Bone marrow (tissue), 2 donors: ENCODE data around the gene SPG11.
A peak's percentile ranks its signal among the peaks of the same experiment; 100 is the strongest.
"Not testable (repeated sequence)": the region's sequence is repeated elsewhere in the genome, so short reads cannot be mapped to it uniquely, and the experiment has no call there.

ENCODE experiments used
- DNase-seq, 2 donors: peaks; one replicate each; lab custom pipeline; 2025; lab: John Stamatoyannopoulos, UW

Gene SPG11

DNA sequence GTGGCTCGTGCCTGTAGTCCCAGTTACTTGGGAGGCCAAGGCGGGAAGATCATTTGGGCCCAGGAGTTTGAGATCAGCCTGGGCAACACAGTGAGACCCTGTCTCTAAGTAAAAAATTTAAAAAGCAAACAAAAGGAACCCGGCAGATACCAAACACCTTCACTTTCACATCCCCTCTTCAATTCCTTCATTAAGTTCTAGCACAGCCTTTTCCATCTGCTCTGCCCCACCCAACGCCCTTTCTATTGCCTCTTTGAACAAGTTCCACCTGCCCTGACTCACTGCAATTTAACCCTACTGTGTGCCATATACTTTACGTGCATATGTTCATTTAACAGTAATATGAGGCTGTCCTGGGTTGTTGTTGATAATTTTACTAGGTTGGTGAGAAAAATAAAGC, 12.4 kb upstream of the SPG11 start:
- no peak for DNase-seq

DNA sequence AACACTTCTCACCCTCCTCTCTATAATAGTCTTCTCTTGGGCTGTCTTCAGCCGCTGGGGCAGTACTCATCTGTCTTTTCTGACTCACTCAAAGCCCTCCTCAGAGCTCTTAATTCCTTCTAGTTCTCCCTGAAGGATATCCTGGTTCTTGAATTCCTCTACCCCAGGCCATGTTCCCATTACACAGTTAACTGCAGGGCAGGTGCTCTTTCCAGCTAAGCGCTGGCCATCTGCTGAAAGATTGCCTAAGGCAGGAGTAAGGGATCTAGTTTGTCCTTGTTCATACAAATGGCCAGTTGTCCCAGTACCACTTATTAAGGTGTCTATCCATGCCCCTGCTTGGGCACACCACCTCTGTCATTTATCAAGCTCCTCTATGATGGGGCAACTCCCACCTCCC, 10.2 kb upstream of the SPG11 start:
- DNase-seq, result no peak

DNA sequence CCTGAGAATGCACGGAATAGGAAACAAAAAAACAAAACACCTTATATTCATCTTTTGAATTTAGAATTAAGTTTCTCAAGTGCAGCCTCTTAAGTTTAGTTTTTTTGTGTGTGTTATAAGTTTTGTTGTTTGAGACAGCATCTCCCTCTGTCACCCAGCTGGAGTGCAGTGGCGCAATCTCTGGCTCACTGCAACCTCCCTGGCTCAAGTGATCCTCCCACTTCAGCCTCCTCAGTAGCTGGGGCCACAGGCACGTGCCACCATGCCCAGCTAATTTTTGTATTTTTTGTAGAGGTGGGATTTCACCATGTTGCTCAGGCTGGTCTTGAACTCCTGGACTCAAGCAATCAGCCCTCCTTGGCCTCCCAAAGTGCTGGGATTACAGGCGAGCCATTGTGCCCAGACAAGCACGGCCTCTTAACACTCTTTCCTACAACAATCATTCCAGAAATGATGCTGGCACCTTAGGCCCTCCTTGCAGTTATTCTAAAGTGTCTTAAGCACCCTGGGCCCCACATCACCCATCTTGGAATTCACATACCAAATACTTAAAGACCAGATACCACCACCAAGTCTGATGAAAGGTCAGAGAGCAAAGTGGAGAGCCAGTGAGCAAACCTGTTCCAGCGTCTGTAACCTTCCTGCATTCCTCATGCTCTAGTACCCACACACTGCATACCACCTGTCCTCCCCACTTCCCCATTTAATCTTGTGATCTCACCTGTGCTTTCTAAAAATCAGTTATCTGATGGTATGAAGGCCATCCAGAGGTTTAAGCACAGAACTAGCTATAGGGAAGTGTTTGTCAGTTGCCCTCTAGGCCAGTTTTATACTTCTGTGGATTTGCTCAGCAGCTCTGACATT, 6.9 kb upstream of the SPG11 start:
- DNase-seq, result no peak

DNA sequence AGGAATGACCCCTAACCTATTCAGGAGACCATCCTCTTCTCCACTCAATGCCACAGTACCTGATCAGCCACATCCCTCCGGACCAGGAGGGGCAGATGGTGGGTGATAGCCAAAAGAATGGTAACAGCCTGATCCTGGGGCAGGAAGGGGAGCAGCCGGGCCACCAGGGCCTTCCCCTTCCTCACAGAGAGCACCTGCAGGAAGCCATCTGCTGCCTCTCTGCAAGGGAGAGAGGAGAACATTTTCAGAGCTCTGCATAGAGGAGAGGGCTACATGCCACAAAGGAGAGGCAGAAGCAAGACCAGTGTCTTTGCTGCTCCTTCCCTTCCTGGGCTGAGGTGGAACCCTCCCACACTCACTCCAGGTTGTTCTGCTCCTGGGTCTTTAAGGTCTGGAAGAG, 5.5 kb upstream of the SPG11 start:
- DNase-seq, result peak in 1 of 2 donors; percentile 42

DNA sequence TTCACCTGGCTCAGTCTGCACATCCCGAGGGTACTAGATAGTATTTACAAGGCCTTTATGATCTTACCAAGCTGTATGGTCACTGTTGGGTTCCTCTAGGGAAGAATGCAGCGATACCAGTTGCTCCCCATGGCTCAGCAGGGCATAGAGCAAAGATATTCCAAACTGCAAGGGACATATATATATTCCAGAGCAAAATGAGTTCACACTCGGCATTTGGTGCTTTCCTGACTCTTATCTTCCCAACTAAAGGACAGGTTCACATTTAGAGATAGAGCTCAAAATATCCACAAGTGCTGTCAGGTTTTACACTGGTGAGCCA, 3.5 kb upstream of the SPG11 start:
- no peak for DNase-seq

DNA sequence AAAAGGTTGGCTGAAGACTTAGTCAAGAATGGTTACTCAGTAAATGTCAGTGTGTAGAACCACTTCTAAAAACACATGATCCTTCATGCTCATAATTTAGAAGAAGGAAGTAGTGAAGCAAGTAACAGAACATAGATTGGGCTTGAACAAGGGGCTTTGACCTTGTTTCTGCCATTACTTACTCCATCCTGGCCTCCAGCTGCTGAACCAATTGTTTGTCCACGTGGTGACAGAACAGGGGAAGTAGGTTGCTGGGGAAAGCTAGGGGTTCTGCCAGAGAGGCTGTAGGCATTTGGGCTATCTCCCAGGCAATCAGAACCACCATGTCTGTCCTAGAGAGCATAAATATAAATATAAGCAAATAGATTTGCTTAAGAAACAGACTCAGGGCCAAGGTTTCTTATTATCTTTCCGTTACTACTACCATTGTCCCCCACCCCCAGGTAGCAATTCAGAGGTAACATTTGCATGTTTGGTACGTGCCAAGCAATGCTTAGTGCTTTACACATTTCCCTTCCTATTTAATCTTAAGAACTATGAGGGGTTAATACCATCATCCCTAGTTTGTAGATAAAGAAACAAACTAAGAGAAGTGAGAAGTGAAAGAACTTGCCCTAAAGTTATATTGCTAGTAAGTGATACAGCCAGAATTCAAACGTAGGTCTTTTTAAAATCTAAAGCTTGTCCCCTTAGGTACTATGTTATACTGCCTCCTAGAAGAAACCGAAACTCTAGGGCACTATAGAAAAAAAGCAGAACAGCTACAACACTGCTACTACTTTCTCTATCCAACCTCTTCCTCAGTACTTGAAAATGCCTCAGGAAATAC, 3.0 kb upstream of the SPG11 start:
- peak in 1 of 2 donors; percentile 63 for DNase-seq

DNA sequence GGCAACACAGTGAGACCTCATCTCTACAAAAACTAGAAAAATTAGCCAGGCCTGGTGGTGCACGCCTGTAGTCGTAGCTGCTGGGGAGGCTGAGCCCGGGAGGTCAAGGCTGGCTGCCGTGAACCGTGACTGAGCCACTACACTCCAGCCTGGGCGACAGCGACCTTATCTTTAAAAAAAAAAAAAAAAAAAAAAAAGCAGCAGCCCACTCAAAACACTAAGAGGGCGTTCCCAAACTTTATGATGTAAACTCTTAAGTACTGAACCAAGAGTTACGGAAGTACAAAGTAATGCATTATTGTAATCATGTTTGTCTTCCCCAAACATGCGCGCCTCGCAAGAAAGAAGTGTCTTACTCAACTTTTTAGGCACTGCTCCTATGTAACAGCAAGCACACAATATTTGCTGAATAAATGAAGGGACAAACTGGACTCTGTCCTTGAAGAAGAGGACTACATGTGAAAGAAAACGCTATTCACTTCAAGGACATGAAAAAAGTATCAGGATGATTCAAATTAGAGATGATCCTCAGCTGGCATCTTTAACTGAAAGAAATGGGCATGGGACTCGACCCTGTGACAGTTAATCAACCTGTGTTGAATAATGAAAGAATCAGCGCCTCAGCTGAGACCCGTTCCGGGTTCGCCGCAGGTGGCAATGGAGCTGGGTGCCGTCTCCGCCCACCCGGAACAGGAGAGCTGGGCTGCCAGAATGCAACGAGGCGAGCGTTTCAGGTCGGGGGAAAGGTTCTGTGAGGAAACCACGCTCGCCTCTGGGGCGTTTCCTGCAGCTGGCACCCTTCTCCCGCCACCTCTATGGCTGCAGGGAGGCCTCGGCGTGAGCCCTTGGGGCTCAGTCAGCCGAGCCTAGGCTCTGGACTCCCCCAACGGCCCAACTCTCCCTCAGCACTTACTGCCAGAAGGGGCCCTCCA, 718 bp downstream of the SPG11 start:
- peak; percentile 40 to 54 for DNase-seq

DNA sequence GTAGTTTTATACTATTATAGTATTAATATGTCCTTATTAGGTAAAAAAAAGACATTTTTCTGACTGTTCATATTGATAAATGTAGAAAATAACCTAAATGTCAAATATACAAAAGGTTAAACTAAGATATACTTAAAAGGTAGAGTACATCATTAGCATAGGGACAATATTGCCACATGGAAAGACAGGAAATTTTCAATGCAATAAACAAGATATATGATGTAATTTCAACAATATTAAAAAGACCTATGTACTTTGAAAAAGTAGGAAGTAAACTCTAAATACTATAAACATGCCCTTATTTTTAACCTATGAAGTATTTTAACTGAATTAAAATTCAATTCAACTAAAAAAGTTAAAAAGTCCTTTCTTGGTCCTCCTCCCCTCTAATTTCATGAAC, 1.9 kb downstream of the SPG11 start:
- DNase-seq, result no peak

DNA sequence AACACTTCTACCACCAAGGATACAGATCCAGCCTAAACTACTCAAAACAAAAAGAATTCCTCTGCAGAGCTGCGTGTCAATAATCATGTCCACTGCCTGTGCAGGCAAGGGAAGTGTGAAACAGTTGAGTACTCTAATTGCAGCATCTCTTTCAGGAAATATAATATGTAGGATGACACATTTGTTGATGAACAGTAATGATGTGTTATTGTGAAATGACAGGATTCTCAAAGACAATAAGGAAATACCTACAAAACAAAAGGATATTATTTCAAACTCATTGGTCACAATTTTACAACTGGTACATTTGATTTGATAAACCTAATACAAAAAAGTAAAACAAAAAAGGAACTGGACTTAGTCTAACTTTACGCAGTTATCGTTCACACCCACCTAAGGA, 4.4 kb downstream of the SPG11 start:
- DNase-seq, result no peak

DNA sequence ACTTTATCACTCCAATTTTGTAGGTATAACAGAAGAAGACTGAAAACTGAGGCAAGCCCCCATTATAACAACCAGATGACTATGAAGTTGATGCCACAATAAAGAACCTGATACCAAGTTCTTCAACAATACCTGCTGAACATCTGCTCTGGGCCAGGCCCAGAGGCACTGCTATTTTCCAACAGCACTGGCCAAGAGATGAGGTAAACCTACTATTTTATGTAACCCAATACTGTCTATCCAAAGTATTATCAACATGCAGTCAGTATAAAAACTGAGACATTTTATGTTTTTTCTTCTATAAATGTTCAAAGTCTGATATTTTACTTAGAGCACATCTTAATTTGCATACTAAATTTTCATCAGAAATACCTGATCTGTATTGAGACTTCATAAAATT, 6.1 kb downstream of the SPG11 start:
- no peak for DNase-seq

DNA sequence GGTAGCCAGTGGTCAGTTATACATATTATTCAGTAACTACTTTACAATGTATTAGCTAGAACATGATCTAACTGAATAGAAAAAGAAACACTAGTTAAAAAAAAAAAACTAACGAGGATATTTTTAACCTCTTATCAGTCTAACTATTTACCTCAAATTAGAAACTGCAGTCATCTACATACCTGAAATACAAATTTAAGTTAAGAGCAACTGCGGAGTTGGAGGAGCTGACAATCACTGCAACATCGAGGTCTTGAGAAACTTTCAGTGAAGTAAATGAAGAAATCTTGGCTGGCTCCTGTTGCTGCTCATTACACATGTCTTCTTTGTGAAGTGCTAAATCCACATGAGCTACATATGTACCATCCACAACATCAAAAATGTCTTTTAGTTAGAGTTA, 6.5 kb downstream of the SPG11 start:
- DNase-seq, result no peak

DNA sequence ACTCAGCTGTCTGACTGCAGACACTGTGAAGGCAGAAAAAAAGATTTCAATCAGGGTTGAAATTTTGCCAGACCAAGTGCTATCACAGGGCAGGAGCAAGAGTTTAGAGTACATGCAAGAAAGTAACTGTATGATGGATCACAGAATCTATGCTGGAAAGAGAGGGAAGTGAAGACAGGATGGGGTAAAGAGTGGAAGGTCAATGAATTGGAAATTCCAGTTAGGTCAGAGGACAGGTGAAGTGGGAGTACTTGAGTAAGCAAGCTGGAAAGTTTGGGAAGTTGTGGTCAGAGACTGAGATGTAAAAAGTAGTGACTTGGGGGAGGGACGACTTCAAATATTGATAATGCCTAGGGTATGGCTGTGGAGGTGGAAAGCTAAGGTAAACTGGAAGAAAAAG, 7.2 kb downstream of the SPG11 start:
- DNase-seq, result no peak

DNA sequence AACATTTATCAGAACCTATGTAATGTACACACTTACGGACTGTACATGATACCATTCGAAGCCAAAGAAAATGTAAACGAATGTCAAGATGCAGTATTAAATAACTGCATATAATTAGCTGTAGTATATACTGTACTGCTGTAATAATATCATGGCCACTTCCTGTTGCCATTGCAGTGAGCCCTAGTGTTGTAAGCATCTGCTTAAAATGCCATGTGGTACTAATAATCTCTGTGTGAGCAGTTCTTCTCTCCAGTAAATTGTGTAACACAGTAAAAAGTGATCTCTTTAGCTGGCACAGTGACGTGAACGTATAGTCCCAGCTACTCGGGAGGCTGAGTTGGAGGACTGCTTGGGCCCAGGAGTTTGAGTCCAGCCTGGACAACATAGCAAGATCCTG, 8.6 kb downstream of the SPG11 start:
- no peak for DNase-seq

DNA sequence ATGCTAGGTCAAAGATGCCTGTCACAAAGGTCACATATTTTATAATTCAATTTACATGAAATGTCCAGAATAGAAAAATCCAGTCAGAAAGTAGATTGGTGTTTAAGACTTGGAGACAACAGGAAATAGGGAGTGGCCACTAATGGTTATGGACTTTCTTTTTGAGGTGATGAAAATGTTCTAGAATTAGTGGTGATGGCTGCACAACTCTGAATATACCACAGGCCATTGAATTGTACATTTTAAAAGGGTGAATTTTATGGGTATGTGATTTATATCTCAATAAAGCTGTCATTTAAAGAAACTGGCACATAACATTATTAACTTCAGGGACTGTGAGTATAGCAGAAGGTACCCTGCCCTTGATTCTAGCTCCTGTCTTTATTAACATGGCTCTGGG, 15.8 kb downstream of the SPG11 start:
- DNase-seq, result no peak

DNA sequence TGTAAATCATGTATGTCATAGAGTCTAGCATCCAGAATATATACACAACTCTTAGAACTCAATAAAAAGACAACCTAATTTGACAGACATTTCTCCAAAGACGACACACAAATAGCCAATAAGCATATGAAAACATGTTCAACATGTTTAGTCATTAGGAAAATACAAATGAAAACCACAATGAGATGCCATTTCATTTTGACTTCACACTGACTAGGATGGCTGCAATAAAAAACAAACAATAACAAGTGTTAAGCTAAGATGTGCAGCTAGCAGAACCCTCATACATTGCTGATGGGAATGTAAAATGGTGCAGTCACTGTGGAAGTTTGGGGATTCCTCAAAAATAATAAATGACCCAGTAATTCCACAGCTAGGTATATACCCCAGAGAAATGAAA, 16.4 kb downstream of the SPG11 start:
- no peak for DNase-seq

DNA sequence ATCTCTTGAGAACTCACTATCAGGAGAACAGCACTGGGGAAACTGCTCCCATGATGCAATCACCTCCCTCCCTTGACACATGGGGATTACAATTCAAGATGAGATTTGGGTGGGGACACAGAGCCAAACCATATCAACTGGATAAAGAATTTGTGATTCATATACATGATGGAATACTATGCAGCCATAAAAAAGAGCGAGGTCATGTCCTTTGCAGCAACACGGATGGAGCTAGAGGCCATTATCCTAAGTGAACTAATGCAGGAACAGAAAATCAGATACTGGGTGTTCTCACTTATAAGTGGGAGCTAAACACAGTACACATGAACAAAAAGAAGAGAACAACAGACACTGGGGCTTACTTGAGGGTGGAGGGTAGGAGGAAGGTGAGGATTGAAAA, 17.0 kb downstream of the SPG11 start:
- no peak for DNase-seq

DNA sequence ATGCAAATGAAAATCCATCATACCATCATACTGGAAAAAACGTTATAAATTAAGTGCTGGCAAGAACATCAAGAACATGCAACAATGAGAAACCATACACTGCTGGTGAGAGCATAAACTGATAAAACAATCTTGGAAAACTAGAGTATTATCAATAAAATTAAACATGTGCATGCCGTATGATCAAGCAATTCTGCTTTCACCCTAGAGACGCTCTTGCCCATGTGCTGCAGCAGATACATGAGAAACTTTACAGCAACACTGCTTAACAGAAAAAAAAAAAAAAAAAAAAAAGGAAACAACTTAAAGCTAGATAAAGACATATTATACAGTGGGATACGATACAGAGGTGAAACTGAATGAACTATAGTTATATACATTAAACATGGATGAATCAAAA, 21.8 kb downstream of the SPG11 start:
- DNase-seq, result no peak

DNA sequence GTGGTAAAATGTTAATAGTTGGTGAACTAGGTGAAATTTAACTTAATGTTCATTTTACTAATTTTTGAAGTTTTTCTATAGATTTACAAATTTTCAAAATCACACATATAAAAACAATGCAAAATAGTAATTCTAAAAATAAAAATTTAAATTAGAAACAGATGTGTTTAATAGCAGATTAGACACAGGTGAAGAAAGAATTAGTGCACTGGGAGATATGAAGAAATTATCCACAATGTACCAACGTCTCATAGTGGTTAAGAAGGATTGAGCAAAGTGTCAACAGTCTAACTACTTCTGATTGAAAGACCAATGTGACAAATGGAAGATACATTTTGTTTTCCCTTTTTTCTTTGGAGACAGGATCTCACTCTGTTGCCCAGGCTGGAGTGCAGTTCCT, 26.5 kb downstream of the SPG11 start:
- no peak for DNase-seq

DNA sequence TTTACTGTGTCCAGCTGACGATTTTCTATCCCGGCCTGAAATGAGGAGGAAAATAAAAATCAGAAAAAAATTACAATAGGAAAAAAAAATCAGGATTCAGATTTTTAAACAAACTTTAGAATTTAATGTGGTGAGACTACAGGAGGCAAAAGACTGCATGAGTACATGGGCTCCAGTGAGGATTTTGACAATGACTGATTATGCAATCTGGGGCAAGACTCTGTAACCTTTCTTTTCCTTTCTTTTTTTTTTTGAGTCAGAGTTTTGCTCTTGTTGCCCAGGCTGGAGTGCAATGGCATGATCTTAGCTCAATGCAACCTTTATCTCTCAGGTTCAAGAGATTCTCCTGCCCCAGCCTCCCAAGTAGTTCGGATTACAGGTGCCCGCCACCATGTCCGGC, 29.9 kb downstream of the SPG11 start:
- DNase-seq, result no peak

DNA sequence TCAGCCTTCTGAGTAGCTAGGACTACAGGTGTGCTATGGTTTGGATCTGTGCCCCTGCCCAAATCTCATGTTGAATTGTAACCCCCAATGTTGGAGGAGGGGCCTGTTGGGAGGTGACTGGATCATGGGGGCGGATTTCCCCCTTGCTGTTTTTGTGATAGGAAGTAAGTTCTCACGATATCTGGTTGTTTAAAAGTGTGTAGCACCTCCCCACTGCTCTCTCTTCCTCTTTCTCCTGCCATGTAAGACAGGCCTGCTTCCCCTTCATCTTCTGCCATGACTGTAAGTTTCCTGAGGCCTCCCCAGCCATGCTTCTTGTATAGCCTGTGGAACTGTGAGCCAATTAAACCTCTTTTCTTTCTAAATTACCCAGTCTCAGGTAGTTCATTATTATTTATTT, 38.2 kb downstream of the SPG11 start:
- DNase-seq, result not testable (repeated sequence)

DNA sequence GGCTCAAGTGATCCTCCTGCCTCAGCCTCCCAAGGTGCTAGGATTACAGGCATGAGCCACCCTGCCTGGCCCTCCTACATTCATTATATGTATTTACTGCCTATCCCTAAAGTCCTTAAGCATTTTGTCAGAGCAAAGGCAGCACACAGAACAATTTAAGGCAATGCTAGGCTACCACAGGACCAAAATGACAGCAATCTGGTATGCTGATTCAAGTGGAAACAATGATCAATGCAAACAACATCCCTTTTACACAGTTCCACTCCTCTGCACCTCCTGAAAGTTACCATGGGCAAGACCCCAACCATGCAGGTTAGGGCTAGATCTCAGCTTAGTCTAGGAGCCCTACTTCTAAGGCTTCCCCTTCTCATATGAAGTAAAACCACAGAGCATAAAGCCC, 40.3 kb downstream of the SPG11 start:
- DNase-seq, result no peak

DNA sequence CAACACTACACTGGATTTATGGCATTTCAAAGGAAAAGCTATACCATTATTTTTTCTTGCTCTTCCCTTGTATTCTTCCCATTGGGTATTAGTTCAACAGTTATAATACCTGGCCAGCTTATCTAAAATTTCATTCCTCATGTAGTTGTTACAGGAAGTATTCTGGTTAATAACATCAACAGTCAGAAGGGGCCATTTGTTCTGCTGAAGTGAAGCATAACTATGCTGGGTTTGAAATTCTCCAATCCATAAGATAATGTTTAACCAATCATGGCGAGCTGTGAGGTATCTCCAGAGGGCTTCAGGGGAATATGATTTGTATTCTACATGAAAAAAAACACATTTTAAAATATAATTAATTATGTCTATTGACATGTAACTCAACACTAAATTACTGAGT, 43.4 kb downstream of the SPG11 start:
- no peak for DNase-seq

DNA sequence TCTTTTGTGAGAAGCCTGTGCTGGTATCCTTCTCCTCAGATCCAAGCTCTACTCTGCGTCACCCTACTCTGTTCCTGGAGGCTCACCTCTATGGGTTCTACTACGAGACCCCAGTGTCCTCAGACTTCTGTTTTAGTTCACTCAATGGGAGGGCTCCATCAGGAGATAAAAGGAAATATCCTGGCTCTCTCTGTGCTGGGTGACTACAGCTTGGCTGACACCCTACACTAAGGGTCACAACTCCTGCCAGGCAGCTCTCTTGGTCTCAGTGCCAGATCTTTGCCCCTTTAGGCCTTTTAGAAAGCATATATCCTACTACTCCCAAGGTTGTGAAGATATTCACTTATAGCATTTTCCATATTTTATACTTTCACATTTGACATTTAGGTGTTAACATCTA, 46.5 kb downstream of the SPG11 start:
- no peak for DNase-seq
